ENCODE measurements around the gene ZNF783. TPM values are rescaled to one million over a fixed set of nuclear protein-coding genes. Genes with fewer than 3 reads are reported as not detected.

The ZNF783 gene
- total RNA-seq, 5 donors from 2014 or later (not counting 1 experiment from before 2014, with no cell fraction given), result 31.1 to 49.4 (median 46.6) TPM

Other genes with a start within 250 kb of the ZNF783 start
- gene PDIA4, start 233.7 kb upstream of the ZNF783 start, total RNA-seq, result 10 to 100 TPM; 40.3 to 75.3 (median 68.4) TPM
- gene ZNF786, start 171.5 kb upstream of the ZNF783 start, total RNA-seq, result 10 to 100 TPM in 3 of 5 donors, 1 to 10 TPM in 2; 6.2 to 21.1 (median 18.8) TPM
- 1 to 10 TPM in 4 of 5 donors, under 1 TPM in 1; 0.28 to 2.7 (median 1.9) TPM for gene ZNF425, start 135.9 kb upstream of the ZNF783 start, total RNA-seq
- 10 to 100 TPM; 15.1 to 31.0 (median 28.4) TPM for gene ZNF398, start 114.7 kb upstream of the ZNF783 start, total RNA-seq
- gene ZNF282, start 66.7 kb upstream of the ZNF783 start, total RNA-seq, result 10 to 100 TPM; 14.8 to 29.1 (median 22.4) TPM
- gene ZNF212, start 22.5 kb upstream of the ZNF783 start, total RNA-seq, result 10 to 100 TPM; 14.1 to 21.7 (median 19.6) TPM
- gene ZNF777, start 198.9 kb downstream of the ZNF783 start, total RNA-seq, result 10 to 100 TPM; 13.2 to 22.5 (median 19.8) TPM
- 10 to 100 TPM; 28.5 to 30.9 (median 30.6) TPM for gene ZNF746, start 235.6 kb downstream of the ZNF783 start, total RNA-seq

All from T-cell (primary cell).